ENCODE results near the gene CDH4.

CDH4 gene

DNA sequence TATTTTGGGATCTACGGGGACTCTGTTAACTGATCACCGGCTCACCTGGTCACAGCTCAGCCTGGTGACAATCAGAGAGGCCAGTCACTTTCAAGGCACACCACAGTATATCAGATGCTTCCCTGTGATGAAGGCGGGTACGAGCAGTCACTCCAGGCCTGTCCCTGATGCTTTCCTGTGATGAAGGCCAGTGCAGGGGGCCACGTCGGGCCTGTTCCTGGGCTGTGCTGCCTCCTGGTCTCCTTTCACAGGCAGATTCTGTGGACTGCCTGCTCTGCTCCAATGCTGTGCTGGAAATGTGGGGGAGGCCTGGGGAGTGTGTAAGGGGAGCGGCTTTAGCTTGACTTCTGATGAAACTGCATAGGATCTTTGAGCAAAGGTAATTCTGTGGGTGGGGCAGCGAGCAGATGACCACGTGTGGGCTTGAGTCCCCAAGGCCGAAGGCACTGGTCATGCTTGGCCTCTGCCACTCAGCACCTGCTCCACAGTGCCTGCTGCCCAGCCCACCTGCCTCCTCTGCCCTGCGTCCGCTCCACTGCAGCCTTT, 441.1 kb downstream of the CDH4 start:
- no peak overlapping the region for H3K4me2 ChIP-seq (ENCODE audit: low read depth, low read length, poor library complexity, severe bottlenecking)
- H3K4me3 ChIP-seq (ENCODE audit: insufficient read depth, low read length, poor library complexity, severe bottlenecking), result no peak overlapping the region
- no peaks in the 10 kb centered on the region for H3K27me3 ChIP-seq (ENCODE audit: low read length)
- no peaks in the 10 kb centered on the region for H3K36me3 ChIP-seq (ENCODE audit: low read length)
- no peaks in the 10 kb centered on the region for H3K9me2 ChIP-seq (replicated peaks; ENCODE audit: insufficient read depth, low read length)
- H3K27ac ChIP-seq (ENCODE audit: low read depth, low read length), result no peak overlapping the region
- no peaks in the 10 kb centered on the region for H3K79me2 ChIP-seq (ENCODE audit: insufficient read depth, low read length)
- no peaks in the 10 kb centered on the region for H4K20me1 ChIP-seq (ENCODE audit: low read depth, low read length)
- no peak for TF ChIP-seq EZH2phosphoT487 (conservative IDR thresholded peaks at IDR 0.05; ENCODE audit: low read length)
- TF ChIP-seq CTCF (IDR thresholded peaks at IDR 0.05; ENCODE audit: insufficient read depth, low read length, poor library complexity, severe bottlenecking), result no peak
- no peak overlapping the region for H3K9ac ChIP-seq (ENCODE audit: low read length)
- H3K9me3 ChIP-seq (ENCODE audit: insufficient read depth, low read length), result no peaks in the 10 kb centered on the region
- no peak overlapping the region for H2AFZ ChIP-seq (ENCODE audit: low read depth, low read length, severe bottlenecking)
- H3F3A ChIP-seq (ENCODE audit: insufficient read depth), result no peaks in the 10 kb centered on the region

DNA sequence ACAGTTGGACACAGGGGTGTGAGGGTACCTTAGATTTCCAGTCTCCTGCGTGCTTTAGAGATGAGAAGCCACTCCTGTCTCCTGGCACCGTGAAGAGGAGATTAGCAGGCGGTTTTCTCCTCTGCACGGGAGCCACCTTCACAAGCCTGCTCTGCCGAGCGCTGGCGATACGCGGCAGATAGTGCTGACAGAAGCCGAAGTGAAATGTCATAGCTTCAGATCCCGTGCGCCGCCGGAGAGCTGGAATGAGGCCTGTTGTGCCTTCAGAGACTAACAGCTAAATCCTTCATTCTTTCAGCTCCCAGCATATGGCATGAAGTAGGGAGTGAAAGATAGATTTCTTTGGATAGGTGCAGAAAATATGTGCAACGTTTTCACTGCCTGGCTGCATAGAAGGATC, 442.6 kb downstream of the CDH4 start:
- Histone ChIP-seq H2AFZ (ENCODE audit: low read depth, low read length, severe bottlenecking) (no peak overlapping the region), H4K20me1 (ENCODE audit: low read depth, low read length) (no peaks in the 10 kb centered on the region), H3K4me3 (ENCODE audit: insufficient read depth, low read length, poor library complexity, severe bottlenecking) (no peak overlapping the region), H3K79me2 (ENCODE audit: insufficient read depth, low read length) (no peaks in the 10 kb centered on the region), H3K9me3 (ENCODE audit: insufficient read depth, low read length) (no peaks in the 10 kb centered on the region), H3K4me2 (ENCODE audit: low read depth, low read length, poor library complexity, severe bottlenecking) (no peak overlapping the region), H3F3A (ENCODE audit: insufficient read depth) (no peaks in the 10 kb centered on the region), H3K9ac (ENCODE audit: low read length) (no peak overlapping the region), H3K27me3 (ENCODE audit: low read length) (no peaks in the 10 kb centered on the region), H3K27ac (ENCODE audit: low read depth, low read length) (no peak overlapping the region), H3K9me2 (replicated peaks; ENCODE audit: insufficient read depth, low read length) (no peaks in the 10 kb centered on the region), H3K36me3 (ENCODE audit: low read length) (no peaks in the 10 kb centered on the region)
- TF ChIP-seq CTCF (IDR thresholded peaks at IDR 0.05; ENCODE audit: insufficient read depth, low read length, poor library complexity, severe bottlenecking), result no peak
- no peak for TF ChIP-seq EZH2phosphoT487 (conservative IDR thresholded peaks at IDR 0.05; ENCODE audit: low read length)

DNA sequence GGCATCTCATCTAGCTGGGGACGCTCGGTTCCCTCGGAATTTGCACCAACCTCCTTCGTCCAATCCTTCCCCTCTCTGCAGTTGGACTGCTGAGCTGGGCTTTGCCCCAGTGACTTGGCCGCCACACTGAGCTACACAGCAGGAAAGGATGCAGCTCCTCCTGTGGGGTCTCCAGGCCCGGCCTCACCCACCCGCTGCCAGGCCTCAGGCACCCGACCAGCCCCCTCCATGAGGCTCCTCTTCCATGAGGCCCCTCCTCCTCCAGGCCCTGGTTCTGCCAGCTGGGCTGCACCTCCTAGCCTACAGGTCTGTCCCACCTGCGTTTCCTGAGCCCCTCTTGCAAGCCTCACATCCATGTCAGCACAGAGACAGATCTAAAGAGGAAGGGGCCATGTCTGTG, 443.7 kb downstream of the CDH4 start:
- Histone ChIP-seq H3K36me3 (ENCODE audit: low read length) (no peaks in the 10 kb centered on the region), H2AFZ (ENCODE audit: low read depth, low read length, severe bottlenecking) (no peak overlapping the region), H4K20me1 (ENCODE audit: low read depth, low read length) (no peaks in the 10 kb centered on the region), H3K27me3 (ENCODE audit: low read length) (no peaks in the 10 kb centered on the region), H3K79me2 (ENCODE audit: insufficient read depth, low read length) (no peaks in the 10 kb centered on the region), H3K4me2 (ENCODE audit: low read depth, low read length, poor library complexity, severe bottlenecking) (no peak overlapping the region), H3K9ac (ENCODE audit: low read length) (no peak overlapping the region), H3K9me2 (replicated peaks; ENCODE audit: insufficient read depth, low read length) (no peaks in the 10 kb centered on the region), H3K27ac (ENCODE audit: low read depth, low read length) (no peak overlapping the region), H3K9me3 (ENCODE audit: insufficient read depth, low read length) (no peaks in the 10 kb centered on the region), H3K4me3 (ENCODE audit: insufficient read depth, low read length, poor library complexity, severe bottlenecking) (no peak overlapping the region), H3F3A (ENCODE audit: insufficient read depth) (no peaks in the 10 kb centered on the region)
- TF ChIP-seq CTCF (IDR thresholded peaks at IDR 0.05; ENCODE audit: insufficient read depth, low read length, poor library complexity, severe bottlenecking) (no peak), EZH2phosphoT487 (conservative IDR thresholded peaks at IDR 0.05; ENCODE audit: low read length) (no peak)
